ENCODE data around the gene UBASH3A. TPM values are rescaled to one million over a fixed set of nuclear protein-coding genes. Genes with fewer than 3 reads are reported as not detected.

The UBASH3A gene
- total and polyA plus RNA-seq, 4 donors: 0.58 to 0.88 (median 0.67) TPM

GRCh38 chr21:42486072-42486471 lies 82.4 kb downstream of the UBASH3A start:
- H3K4me3 ChIP-seq: no peak overlapping the region
- 72 to 73% methylated on average over 6 of the region's 6 CpGs for WGBS, 2 donors
- TF ChIP-seq CTCF (IDR thresholded peaks at IDR 0.05; ENCODE audit: control extremely low read depth, extremely low read depth): no peak
- no peak overlapping the region for H3K27ac ChIP-seq (ENCODE audit: low read depth in 1 of 2, low read length in 1 of 2)
- no peak overlapping the region for H3K9ac ChIP-seq (ENCODE audit: insufficient read depth in 1 of 2, low read length in 2 of 2)
- H3K9me3 ChIP-seq (ENCODE audit: control insufficient read depth in 4 of 4, insufficient read depth in 3 of 4, low read length in 3 of 4): peaks cover 0 to 2% (median 0%) of the 10 kb centered on the region in 4 donors
- no peak for ATAC-seq (ENCODE audit: insufficient read depth, low FRiP score)
- DNase-seq: no peak
- no peaks in the 10 kb centered on the region for H3K36me3 ChIP-seq (ENCODE audit: control insufficient read depth in 4 of 4, insufficient read depth in 4 of 4, low read length in 4 of 4)
- peaks cover 0 to 4% (median 0%) of the 10 kb centered on the region in 5 donors for H3K4me1 ChIP-seq (ENCODE audit: control insufficient read depth in 5 of 5, insufficient read depth in 5 of 5, low read length in 5 of 5)
- H3K27me3 ChIP-seq (ENCODE audit: control insufficient read depth in 3 of 3, insufficient read depth in 3 of 3, low read length in 2 of 3): no peaks in the 10 kb centered on the region

GRCh38 chr21:42486531-42486930 lies 82.8 kb downstream of the UBASH3A start:
- TF ChIP-seq CTCF (IDR thresholded peaks at IDR 0.05; ENCODE audit: control extremely low read depth, extremely low read depth): no peak
- H3K9ac ChIP-seq (ENCODE audit: insufficient read depth in 1 of 2, low read length in 2 of 2): no peak overlapping the region
- no peak overlapping the region for H3K27ac ChIP-seq (ENCODE audit: low read depth in 1 of 2, low read length in 1 of 2)
- no peaks in the 10 kb centered on the region for H3K36me3 ChIP-seq (ENCODE audit: control insufficient read depth in 4 of 4, insufficient read depth in 4 of 4, low read length in 4 of 4)
- DNase-seq: no peak
- peaks cover 0 to 4% (median 0%) of the 10 kb centered on the region in 5 donors for H3K4me1 ChIP-seq (ENCODE audit: control insufficient read depth in 5 of 5, insufficient read depth in 5 of 5, low read length in 5 of 5)
- H3K9me3 ChIP-seq (ENCODE audit: control insufficient read depth in 4 of 4, insufficient read depth in 3 of 4, low read length in 3 of 4): peaks cover 0 to 2% (median 0%) of the 10 kb centered on the region in 4 donors
- no peak overlapping the region for H3K4me3 ChIP-seq
- 29 to 43% methylated on average over 5 of the region's 5 CpGs for whole genome bisulfite sequencing, 2 donors
- no peak for ATAC-seq (ENCODE audit: insufficient read depth, low FRiP score)
- H3K27me3 ChIP-seq (ENCODE audit: control insufficient read depth in 3 of 3, insufficient read depth in 3 of 3, low read length in 2 of 3): no peaks in the 10 kb centered on the region

GRCh38 chr21:42489006-42489563 lies 85.4 kb downstream of the UBASH3A start:
- Histone ChIP-seq H3K4me1 (ENCODE audit: control insufficient read depth in 5 of 5, insufficient read depth in 5 of 5, low read length in 5 of 5) (peaks cover 0 to 4% (median 0%) of the 10 kb centered on the region in 5 donors), H3K36me3 (ENCODE audit: control insufficient read depth in 4 of 4, insufficient read depth in 4 of 4, low read length in 4 of 4) (no peaks in the 10 kb centered on the region), H3K9me3 (ENCODE audit: control insufficient read depth in 4 of 4, insufficient read depth in 3 of 4, low read length in 3 of 4) (peaks cover 0 to 2% (median 0%) of the 10 kb centered on the region in 4 donors), H3K27ac (ENCODE audit: low read depth in 1 of 2, low read length in 1 of 2) (no peak overlapping the region), H3K9ac (ENCODE audit: insufficient read depth in 1 of 2, low read length in 2 of 2) (no peak overlapping the region), H3K4me3 (no peak overlapping the region), H3K27me3 (ENCODE audit: control insufficient read depth in 3 of 3, insufficient read depth in 3 of 3, low read length in 2 of 3) (no peaks in the 10 kb centered on the region)
- ATAC-seq (ENCODE audit: insufficient read depth, low FRiP score) (no peak), DNase-seq (no peak)
- WGBS, 2 donors: 79 to 88% methylated on average over 2 of the region's 2 CpGs
- no peak for TF ChIP-seq CTCF (IDR thresholded peaks at IDR 0.05; ENCODE audit: control extremely low read depth, extremely low read depth)

GRCh38 chr21:42489991-42490390 lies 86.3 kb downstream of the UBASH3A start:
- H3K36me3 ChIP-seq (ENCODE audit: control insufficient read depth in 4 of 4, insufficient read depth in 4 of 4, low read length in 4 of 4): no peaks in the 10 kb centered on the region
- H3K4me1 ChIP-seq (ENCODE audit: control insufficient read depth in 5 of 5, insufficient read depth in 5 of 5, low read length in 5 of 5): peaks cover 0 to 4% (median 0%) of the 10 kb centered on the region in 5 donors
- no peak for DNase-seq
- WGBS, 2 donors: 84% methylated on average over 4 of the region's 4 CpGs
- ATAC-seq (ENCODE audit: insufficient read depth, low FRiP score): no peak
- no peaks in the 10 kb centered on the region for H3K27me3 ChIP-seq (ENCODE audit: control insufficient read depth in 3 of 3, insufficient read depth in 3 of 3, low read length in 2 of 3)
- peaks cover 0 to under 1% (median 0%) of the 10 kb centered on the region in 4 donors for H3K9me3 ChIP-seq (ENCODE audit: control insufficient read depth in 4 of 4, insufficient read depth in 3 of 4, low read length in 3 of 4)
- no peak overlapping the region for H3K4me3 ChIP-seq
- no peak for TF ChIP-seq CTCF (IDR thresholded peaks at IDR 0.05; ENCODE audit: control extremely low read depth, extremely low read depth)
- no peak overlapping the region for H3K9ac ChIP-seq (ENCODE audit: insufficient read depth in 1 of 2, low read length in 2 of 2)
- no peak overlapping the region for H3K27ac ChIP-seq (ENCODE audit: low read depth in 1 of 2, low read length in 1 of 2)
